Stimulated activated CD8-positive, alpha-beta memory T cell treated with anti-CD3 and anti-CD28 coated beads, Interleukin-7, amount 100 ng/mL, for 24 hours (primary cell): ENCODE results near the gene CORO1A.
"Not testable (repeated sequence)": the region's sequence is repeated elsewhere in the genome, so short reads cannot be mapped to it uniquely, and the experiment has no call there.

ENCODE experiments used
- DNase-seq: peaks from one replicate; pipeline ENCODE4 v3.0.0-alpha.2; 2020; ENCODE audit warnings: low read depth

CORO1A gene

GRCh38 chr16:30205541-30206236, 22.3 kb downstream of the CORO1A start:
- not testable (repeated sequence) for DNase-seq

GRCh38 chr16:30206252-30206651, 22.9 kb downstream of the CORO1A start:
- not testable (repeated sequence) for DNase-seq

GRCh38 chr16:30207063-30207704, 23.8 kb downstream of the CORO1A start:
- DNase-seq = not testable (repeated sequence)

GRCh38 chr16:30209032-30209431, 25.6 kb downstream of the CORO1A start:
- DNase-seq = not testable (repeated sequence)

- DNase-seq = not testable (repeated sequence)
These were observed 28.0 kb downstream of the CORO1A start for GRCh38 chr16:30211414-30211813.

- not testable (repeated sequence) for DNase-seq
These were observed 33.7 kb downstream of the CORO1A start for GRCh38 chr16:30217082-30217481.
